ENCODE results near the gene MPL. TPM values are rescaled to one million over a fixed set of nuclear protein-coding genes. Genes with fewer than 3 reads are reported as not detected.

Gene MPL
- total and polyA plus RNA-seq, 2 of the 8 experiments (the other 6 are each of a cell fraction or from before 2014, with no cell fraction given), result 0.08 TPM; not detected in 1

DNA sequence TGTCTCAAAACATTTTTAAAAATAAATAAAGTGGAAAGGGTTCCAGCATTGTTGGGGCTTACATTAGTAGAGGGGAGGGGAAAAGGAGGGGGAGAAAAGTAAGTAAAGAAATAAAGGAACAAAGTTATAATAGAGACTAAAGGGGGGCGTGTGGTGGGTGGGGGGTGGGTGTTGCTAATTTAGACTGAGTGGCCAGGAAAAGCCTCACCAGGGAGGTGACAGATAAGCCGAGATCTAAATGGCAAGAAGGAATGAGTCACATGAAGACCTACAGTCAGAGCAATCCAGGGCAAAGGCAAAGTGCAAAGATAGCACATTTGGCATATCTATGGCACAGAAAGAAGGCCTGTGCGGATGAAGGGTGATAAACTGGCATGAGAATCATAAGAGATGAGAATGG is 7.5 kb downstream of the MPL start:
- Histone ChIP-seq H3K23ac (ENCODE audit: insufficient read length) (no peak overlapping the region), H3K27ac (ENCODE audit: low read depth, low read length) (no peak overlapping the region), H3K23me2 (ENCODE audit: low read depth, low read length) (peaks cover 7% of the 10 kb centered on the region), H4K91ac (replicated peaks; ENCODE audit: insufficient read length, low read length) (no peak overlapping the region), H2AFZ (ENCODE audit: low read length) (no peak overlapping the region), H3K56ac (replicated peaks; ENCODE audit: insufficient read length, low read depth, low read length) (no peak overlapping the region), H2BK5ac (ENCODE audit: low read depth, low read length) (no peak overlapping the region), H4K8ac (ENCODE audit: extremely low read depth, insufficient read depth, low read length) (no peak overlapping the region), H3K4me1 (replicated peaks in 1 of 4; ENCODE audit: control insufficient read depth in 3 of 4, insufficient read depth in 4 of 4, low read length in 3 of 4) (peaks cover under 1 to 11% (median 5%) of the 10 kb centered on the region in 4 experiments; a peak in 5 of 7 replicates), H3K9me3 (ENCODE audit: insufficient read depth in 2 of 2, low read depth in 1 of 2, low read length in 1 of 2) (no peaks in the 10 kb centered on the region), H3K79me1 (ENCODE audit: low read depth, low read length) (no peaks in the 10 kb centered on the region), H2BK15ac (ENCODE audit: low read length) (no peak overlapping the region), H4K20me1 (replicated peaks in 1 of 2; ENCODE audit: control insufficient read depth in 1 of 2, insufficient read depth in 2 of 2, low read length in 2 of 2) (no peaks in the 10 kb centered on the region), H3K4me3 (ENCODE audit: extremely low read depth in 1 of 4, insufficient read depth in 2 of 4, low read depth in 3 of 4, low read length in 4 of 4) (no peak overlapping the region), H3K18ac (ENCODE audit: extremely low read depth, low read length) (no peak overlapping the region), H3K36me3 (ENCODE audit: control insufficient read depth in 2 of 4, insufficient read depth in 4 of 4, low read length in 3 of 4) (no peaks in the 10 kb centered on the region), H2BK120ac (replicated peaks; ENCODE audit: low read depth, low read length) (no peak overlapping the region), H2BK20ac (ENCODE audit: low read length) (no peak overlapping the region), H3K27me3 (replicated peaks in 1 of 4; ENCODE audit: control insufficient read depth in 3 of 4, extremely low read depth in 1 of 4, insufficient read depth in 3 of 4, low read length in 3 of 4) (peaks cover 0 to 5% (median 0%) of the 10 kb centered on the region in 4 experiments; a peak in 2 of 7 replicates), H3K9ac (replicated peaks in 1 of 4; ENCODE audit: extremely low read depth in 1 of 4, low read depth in 3 of 4, low read length in 3 of 4) (no peak overlapping the region), H4K5ac (ENCODE audit: insufficient read length, low read depth, low read length) (no peak overlapping the region), H2AK5ac (ENCODE audit: low read depth, low read length) (no peak overlapping the region), H3K4ac (replicated peaks; ENCODE audit: insufficient read length, low read depth, low read length) (no peak overlapping the region), H3K14ac (ENCODE audit: insufficient read length) (no peak overlapping the region), H2BK12ac (ENCODE audit: low read depth, low read length) (no peak overlapping the region), H3K79me2 (ENCODE audit: control insufficient read depth in 1 of 2, insufficient read depth in 2 of 2, low read length in 2 of 2) (no peaks in the 10 kb centered on the region), H3K4me2 (ENCODE audit: insufficient read depth in 1 of 2, low read depth in 2 of 2, low read length in 2 of 2) (no peak overlapping the region)
- TF ChIP-seq NRF1 (IDR thresholded peaks at IDR 0.05; ENCODE audit: low read depth, low read length), result no peak
- TF ChIP-seq CEBPB (IDR thresholded peaks at IDR 0.05; ENCODE audit: low read depth, low read length), result no peak
- no peak for TF ChIP-seq GTF2F1 (IDR thresholded peaks at IDR 0.05; ENCODE audit: borderline replicate concordance, low read depth, low read length)
- DNase-seq (ENCODE audit: low read depth in 1 of 2, low spot score in 2 of 2) (no peak), FAIRE-seq (no peak)
- WGBS, 2 experiments (ENCODE audit: extremely low coverage in 1 of 2, insufficient coverage in 1 of 2, insufficient read length in 1 of 2, insufficient replicate concordance in 2 of 2, low coverage in 1 of 2, low lambda C conversion rate in 2 of 2, missing lambda C conversion rate in 1 of 2), result 79% methylated on average over 2 of the region's 3 CpGs; no CpG with 5 or more reads in 1 of the 2 experiments
- POLR2A ChIA-PET (ENCODE audit: partially characterized antibody), result no interaction called here
- CTCF ChIA-PET (ENCODE audit: partially characterized antibody), result interaction anchor here (0.6 kb wide), 1 partner anchor 505 kb away, joined by 4 read pairs; no protein-coding TSS in a partner anchor
